Neural cell (in vitro differentiated cells): ENCODE results near the gene PNPLA3.

Experiments
- EP300 ChIP-seq: fragments of 450-650 bp; conservative IDR thresholded peaks from 2 replicates; pipeline ENCODE4 v1.6.1; 2014; ENCODE audit warnings: antibody characterized with exemption, mild to moderate bottlenecking, moderate library complexity; ENCODE audit not compliant: poor library complexity, severe bottlenecking
- EZH2 ChIP-seq: fragments of 200-600, 300-800 bp; shearing (Covaris generic), sonication (generic); IDR thresholded peaks from 2 replicates; pipeline ENCODE4 v1.6.1; 2014; ENCODE audit warnings: antibody characterized with exemption, low read length, borderline replicate concordance, mild to moderate bottlenecking; ENCODE audit not compliant: insufficient read depth, poor library complexity, severe bottlenecking
- POLR2AphosphoS5 ChIP-seq: IDR thresholded peaks from 2 replicates; pipeline ENCODE4 v1.6.1; 2012
- RAD21 ChIP-seq: fragments of 450-650 bp; conservative IDR thresholded peaks from 2 replicates; pipeline ENCODE4 v1.6.1; 2014; ENCODE audit warnings: antibody characterized with exemption, mild to moderate bottlenecking, moderate library complexity
- REST ChIP-seq: IDR thresholded peaks from 2 replicates; pipeline ENCODE4 v1.6.1; 2012; ENCODE audit warnings: borderline replicate concordance
- TF ChIP-seq, protein P1 (sequence below): fragments of 450-650 bp; IDR thresholded peaks from 2 replicates; pipeline ENCODE4 v1.5.1; 2014; ENCODE audit warnings: antibody characterized with exemption, mild to moderate bottlenecking, moderate library complexity; ENCODE audit not compliant: poor library complexity, severe bottlenecking

- TF ChIP-seq, protein P1, sequence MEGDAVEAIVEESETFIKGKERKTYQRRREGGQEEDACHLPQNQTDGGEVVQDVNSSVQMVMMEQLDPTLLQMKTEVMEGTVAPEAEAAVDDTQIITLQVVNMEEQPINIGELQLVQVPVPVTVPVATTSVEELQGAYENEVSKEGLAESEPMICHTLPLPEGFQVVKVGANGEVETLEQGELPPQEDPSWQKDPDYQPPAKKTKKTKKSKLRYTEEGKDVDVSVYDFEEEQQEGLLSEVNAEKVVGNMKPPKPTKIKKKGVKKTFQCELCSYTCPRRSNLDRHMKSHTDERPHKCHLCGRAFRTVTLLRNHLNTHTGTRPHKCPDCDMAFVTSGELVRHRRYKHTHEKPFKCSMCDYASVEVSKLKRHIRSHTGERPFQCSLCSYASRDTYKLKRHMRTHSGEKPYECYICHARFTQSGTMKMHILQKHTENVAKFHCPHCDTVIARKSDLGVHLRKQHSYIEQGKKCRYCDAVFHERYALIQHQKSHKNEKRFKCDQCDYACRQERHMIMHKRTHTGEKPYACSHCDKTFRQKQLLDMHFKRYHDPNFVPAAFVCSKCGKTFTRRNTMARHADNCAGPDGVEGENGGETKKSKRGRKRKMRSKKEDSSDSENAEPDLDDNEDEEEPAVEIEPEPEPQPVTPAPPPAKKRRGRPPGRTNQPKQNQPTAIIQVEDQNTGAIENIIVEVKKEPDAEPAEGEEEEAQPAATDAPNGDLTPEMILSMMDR, result no peak
- TF ChIP-seq RAD21 (no peak), REST (no peak), EZH2 (no peak), EP300 (no peak), POLR2AphosphoS5 (no peak)
Measured at GRCh38 chr22:43900206-43900605, 23.4 kb upstream of the PNPLA3 start.
